ENCODE results near the gene DLGAP1.

Gene DLGAP1

DNA sequence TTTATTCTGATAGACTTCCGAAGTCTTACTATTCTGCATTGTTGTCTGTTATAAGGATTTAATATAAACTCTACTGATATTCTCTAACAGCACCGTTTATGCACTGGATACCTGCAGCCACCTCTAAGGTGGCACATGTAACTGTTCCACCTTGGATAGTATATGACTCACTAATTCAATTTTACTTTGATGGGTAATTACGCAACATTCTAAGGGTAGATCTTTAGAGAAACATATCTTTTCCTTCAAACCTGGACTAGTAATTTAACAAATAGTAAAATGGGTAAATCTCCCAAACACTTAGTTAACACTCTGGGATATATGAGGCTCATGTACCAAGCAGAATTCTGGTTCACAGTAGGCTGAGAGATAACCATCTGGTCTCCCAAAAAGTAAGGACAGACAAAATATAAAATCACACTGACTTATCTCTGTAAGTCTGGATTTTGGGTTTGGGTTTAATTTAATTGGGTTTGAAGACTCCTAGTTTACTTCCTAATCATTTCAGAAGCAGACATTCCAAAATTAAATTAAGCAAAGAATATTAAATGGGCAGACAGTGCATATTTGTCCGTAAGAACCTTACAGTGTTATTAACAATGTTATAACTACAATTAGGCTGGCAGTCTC, 590.3 kb downstream of the DLGAP1 start:
- DNase-seq (ENCODE audit: low spot score) = no peak

DNA sequence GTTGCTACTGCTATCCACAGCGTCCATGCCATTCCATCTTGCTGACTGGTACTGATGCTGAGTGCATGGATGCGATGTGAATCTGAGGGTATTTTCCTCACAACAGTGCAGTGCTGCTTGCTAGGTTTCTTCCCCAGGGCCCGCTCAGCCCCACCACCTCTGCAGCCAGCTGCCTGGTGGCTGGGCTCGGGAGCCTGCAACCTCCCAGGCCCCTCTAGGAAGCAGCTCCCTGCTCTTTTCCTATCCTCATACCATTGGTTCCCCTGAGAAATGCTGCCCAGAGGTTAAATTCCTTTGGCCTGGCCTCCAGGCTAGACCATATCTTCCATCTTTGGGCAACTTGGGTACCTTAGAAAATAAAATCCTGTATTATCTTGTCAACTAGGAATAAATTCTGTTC, 591.5 kb downstream of the DLGAP1 start:
- DNase-seq (ENCODE audit: low spot score) = no peak

DNA sequence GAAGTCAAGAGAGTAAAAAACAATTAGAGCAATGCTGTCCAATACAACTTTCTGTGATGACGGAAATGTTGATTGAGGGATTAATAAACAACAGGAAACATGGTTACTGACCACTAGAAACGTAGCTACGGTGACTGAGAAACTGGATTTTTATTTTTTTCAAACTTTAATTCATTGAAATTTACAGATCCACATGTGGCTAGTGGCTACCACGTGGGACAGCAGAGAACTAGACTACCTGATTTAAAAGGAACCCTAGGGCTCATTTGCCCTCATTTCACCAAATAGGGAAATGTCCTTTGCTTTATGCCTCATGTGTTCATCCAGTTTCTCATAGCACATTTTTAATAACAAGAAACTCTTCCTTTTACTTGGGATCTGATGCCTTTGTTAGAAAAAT, 592.1 kb downstream of the DLGAP1 start:
- no peak for DNase-seq (ENCODE audit: low spot score)

DNA sequence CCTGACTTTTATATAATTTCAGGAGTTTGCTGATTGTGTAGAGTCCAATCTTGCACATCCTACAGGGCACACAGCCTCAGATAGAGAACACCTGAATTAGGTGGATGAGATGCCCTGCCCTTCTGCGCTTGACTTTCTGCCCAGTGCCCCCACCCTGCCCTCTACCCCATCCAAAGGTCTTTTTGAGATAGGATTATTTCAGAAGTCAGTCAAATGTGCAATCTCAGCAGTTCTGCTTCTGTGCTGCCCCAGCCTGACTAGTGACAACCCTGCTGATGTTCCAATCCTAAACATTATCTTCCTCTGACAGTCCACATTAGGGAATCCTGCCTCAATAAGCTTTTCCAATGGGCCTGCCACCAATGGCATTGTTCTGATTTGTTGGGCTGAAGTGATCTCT, 593.6 kb downstream of the DLGAP1 start:
- DNase-seq (ENCODE audit: low spot score) = no peak

DNA sequence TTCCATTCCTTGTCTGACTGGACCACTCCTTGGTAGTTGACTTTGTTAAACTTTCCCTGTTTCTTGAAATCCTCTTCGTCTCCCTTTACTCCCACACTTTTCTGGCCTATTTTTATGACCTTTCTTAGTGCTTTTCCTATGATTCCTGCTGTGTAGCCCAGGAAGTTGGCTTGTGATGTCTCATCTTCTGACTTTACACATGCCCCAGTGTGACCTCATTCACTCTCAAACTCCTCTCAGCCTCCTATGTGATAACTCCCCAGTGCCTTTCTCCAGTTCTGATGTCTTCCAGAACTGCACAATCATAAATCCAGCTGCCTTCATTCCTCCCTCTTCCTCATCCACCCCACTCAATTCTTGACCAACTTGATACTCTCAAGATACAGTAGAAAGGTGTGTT, 597.6 kb downstream of the DLGAP1 start:
- DNase-seq (ENCODE audit: low spot score) = peak; percentile 76

DNA sequence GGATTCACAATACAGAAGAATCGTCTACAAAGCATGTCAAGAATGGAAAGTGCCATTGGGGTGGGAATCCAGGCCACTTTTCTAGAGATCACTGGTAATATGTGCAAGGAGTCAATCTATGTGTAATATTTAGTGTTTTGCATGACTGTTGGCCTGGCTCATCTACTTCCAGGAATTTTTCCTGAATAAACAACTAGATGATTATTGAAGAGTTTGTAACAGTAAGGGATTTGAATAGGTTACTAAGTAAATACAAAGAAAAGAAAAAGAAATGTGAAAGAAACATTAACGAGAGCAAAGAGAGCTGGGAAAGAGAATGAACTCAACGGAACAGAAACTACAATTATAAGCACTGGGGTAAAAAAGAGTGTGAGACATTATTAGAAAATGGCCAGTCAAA, 599.1 kb downstream of the DLGAP1 start:
- DNase-seq (ENCODE audit: low spot score) = peak; percentile 91

DNA sequence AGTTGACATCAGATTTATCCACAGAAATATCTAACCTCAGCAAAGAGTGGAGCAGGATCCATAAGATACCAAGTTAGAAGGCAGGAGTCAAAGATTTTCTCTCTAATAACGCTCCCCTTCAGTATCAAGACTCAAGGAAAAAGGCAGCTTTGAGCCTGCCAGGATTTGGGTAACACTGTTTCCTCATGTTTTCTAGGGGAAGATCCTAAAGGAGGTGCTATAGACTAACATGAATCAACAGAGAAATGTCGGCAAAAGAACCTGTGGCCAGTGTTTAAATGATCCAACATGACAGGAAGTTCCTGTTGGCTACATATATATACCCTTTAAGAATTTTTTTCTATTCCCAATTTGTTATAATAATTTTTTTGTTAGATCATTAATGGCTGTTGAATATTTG, 602.8 kb downstream of the DLGAP1 start:
- DNase-seq (ENCODE audit: low spot score) = no peak

DNA sequence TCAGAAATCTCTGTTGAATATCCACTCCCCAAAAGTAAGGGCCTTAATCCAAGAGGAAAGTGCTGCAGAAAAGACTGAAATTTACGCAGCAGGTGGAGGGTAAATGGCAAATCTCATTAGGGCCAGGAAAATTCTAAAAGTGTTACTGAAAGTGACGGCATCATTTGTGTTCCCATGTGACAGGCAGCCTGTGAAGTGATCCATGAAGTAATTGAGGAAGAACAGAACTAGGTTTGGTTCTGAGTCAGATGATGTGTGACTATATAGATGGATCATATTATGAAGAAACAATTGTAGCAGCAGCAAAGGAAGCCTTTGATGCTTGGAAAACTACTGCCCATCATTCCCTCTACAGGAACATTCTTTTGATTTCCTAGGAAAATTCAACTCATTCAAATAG, 603.9 kb downstream of the DLGAP1 start:
- DNase-seq (ENCODE audit: low spot score) = peak; percentile 90

DNA sequence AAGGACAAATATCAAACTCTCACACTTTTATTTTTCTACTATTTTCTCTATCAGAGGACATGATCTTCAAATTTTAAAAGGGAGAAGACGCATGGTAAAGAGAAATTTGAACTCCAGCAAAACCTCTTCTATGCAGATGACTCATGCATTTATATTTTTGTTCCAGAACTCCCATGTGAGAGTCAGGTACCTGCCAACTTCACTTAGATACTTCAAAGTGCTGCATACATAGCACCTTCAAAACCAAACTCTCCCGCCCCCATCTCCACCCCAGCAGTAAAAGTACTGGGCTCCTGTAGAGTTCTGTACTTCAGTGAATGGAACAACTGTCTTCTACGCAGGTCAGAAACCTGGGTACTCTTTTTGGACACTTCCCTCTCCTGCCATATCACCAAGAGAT, 606.8 kb downstream of the DLGAP1 start:
- DNase-seq (ENCODE audit: low spot score) = peak; percentile 4

DNA sequence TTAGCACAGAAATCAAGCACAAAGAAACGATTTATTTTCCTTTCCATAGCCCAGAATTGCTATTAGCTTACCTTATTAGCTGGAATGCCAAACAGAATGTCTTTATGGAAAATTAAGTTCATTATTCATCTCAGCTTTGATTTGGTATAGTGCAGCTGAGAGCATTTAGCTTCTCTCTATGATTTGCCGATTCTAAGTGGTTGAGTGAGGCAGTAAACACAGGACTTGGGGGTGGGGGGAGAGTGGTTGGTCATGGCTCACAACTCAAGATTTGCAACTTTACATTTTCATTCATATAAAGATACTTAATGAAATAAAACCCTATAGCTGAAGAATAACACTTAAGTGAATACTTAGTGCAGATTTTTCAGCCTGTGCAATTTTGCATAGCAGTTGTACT, 609.9 kb downstream of the DLGAP1 start:
- DNase-seq (ENCODE audit: low spot score) = no peak

DNA sequence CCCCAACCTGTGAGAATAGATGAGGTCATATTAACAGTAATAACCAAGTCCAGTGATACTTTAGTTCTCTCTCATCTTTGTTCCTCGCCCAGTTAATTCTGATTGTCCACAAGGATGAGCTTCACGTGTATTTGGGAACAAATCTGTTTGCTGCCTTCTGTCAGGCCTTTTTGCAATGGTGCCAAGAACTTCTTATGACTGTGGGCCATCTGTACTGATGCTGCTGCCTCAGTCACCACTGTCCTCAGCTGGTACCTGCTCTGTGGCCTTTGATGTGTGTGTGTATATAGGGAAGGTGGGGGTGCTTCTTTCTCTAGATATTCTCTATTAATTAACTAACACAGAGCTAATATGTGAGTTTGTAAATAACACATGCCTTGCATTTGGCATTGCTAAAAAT, 612.3 kb downstream of the DLGAP1 start:
- no peak for DNase-seq (ENCODE audit: low spot score)

DNA sequence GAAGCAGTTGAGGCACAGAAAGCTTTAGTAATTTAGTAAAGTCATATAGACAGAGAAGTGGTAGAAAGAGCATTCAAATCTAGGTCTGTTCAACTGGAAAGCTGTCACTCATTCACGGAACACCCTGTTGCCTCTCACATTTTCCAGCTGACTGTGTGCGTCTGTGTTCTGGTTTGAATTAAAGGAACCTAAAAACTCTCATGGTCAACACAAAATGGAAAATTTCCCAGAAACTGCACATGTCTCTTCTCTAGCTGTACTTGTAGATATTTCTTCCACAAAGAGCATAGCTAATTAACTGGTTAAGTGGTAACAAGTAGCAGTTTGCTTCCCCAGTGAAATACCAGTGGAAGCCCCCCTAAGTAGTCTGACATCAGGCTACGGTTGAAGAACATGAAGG, 614.3 kb downstream of the DLGAP1 start:
- no peak for DNase-seq (ENCODE audit: low spot score)

DNA sequence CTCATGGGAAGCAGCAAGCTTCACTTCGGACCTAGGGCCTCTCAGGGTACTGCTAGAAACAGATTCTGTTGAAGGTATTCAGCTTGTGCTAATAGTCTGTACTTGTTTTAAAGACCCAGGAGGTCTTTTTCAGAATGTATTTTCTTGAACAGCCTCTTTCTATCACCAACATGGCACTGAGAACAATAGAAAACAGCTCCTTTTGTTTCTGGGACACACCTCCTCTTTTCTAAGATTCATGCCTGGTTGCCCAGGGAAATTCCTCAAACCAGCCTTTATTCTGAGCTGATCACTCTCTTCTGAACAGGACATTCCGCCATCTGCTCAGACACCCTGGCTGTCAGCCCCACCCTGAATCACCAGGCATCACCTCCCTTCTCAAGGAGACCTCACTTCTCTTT, 615.5 kb downstream of the DLGAP1 start:
- DNase-seq (ENCODE audit: low spot score) = peak; percentile 68

DNA sequence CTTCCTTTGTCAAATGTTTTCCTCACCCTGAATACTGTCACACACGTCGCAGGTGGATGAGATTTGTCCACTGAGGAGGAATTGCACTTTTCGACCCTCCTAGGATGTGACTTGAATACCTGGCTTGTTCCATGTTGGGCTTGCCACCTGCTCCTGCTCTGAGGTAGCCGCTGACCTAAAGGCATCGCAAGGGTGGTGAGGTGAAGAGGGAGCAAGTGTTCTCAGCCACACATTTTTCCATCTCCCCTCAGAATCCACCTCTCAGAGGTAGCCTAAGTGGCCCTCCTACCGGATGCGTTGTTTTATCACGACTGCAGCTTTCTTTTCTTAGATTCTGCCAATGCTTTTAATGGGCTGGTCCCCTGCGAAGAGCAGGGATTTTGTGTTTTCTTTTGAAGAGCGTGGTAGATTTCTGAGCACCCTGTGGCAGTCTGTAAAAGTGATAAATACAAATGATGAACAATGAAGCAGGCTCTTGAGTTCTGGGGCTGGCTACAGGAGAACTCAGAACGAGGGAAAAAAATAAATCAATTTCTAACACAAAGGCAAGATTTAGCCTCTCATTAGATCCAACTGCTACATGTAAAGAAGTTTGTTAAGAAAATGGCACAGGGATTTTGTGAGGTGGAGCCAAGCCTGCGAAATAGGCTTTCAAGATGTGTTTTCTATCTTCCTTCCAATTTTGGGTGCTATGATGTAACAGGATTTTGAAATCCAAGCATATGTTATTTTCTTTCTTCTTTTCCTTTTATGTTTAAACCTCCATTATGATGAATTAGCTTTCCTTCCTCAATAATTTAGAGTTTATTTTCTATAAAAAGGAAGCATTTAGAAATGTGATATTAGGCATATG, 618.4 kb downstream of the DLGAP1 start:
- DNase-seq (ENCODE audit: low spot score) = no peak

DNA sequence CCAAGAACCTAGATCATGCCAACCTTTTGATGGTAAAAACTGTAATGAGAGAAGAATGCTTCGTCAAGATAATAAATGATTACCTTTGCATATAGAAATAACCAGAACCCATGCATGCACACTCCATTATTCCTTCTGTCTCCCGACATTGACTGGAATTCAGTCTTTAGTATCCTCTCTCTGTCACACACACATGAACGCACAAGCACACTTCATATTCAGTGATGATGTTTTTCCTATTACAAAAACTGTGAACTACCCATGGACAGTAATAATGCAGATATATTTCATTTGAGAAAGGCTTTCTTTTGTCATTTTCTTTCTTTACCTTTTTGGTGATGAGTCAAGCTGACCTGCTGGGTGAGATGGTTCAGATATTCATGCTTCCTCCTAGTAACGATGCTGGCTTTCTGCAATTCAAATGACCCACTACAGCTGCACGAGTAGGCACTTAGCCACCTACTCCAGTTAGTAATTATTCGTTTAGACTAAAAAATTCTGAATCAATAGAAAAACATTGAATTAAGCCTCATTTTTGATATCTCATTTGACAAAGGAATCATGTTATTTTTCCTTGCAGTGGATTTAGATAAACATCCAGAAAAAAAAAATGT, 623.0 kb downstream of the DLGAP1 start:
- DNase-seq (ENCODE audit: low spot score) = no peak

DNA sequence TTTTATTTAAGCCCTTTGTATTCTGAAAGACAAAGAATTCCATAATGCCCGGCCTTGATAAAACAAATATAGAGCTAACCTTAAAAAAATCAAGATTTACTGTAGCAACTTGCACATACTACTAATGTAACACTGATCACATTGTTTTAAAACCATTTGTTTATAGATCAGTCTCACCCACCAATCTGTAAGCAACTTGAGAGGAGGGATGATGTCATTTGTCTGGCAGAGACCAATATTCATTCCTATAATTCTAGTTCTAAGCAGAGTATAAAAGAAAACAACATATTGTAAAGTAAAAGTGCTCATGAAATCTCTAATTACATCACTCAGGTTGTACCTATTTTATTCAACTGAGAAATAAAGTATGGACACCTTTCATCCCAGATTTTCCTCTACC, 624.5 kb downstream of the DLGAP1 start:
- no peak for DNase-seq (ENCODE audit: low spot score)

DNA sequence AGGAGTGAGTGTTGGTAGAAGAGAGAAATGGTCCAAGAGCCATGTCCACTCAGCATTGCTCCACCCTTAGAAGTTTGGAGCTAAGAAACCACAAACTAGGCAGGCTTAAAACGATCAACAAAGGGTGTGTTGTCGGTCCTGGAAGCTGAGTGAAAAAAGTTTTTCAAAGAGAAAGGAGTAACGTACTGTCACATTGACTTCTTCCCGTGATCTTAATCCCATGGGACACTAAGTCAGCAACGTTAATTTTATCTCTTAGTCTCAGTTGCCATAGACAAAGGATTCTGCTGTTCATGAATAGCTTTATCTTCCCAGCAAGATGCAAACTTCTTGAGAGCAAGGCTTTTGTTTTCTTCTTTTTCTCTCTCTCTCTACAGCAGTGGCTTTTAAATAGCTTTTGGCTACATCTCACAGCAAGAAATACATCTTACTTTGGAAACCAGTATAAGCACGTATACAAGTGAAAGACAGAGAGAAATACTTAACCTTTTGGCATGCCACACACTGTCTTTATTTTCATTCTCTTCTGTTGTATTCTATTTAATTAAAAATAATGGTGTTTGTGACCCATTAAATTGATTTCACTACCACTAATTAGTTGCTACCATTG, 627.8 kb downstream of the DLGAP1 start:
- DNase-seq (ENCODE audit: low spot score) = no peak

DNA sequence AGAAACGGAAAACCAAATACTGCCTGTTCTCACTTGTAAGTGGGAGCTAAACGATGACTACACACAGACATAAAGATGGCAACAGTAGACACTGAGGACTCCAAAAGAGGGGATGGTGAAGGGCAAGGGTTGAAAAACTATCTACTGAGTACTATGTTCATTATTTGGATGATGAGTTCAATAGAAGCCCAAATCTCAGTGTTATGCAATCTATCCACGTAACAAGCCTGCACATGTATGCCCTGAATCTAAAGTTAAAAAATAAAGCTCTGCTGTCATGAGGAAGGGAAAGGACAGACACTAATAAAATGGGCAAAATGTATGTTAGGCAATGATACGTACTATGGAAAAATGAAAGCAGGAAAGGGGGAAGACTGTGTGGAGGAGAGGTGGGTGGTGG, 629.1 kb downstream of the DLGAP1 start:
- no peak for DNase-seq (ENCODE audit: low spot score)

DNA sequence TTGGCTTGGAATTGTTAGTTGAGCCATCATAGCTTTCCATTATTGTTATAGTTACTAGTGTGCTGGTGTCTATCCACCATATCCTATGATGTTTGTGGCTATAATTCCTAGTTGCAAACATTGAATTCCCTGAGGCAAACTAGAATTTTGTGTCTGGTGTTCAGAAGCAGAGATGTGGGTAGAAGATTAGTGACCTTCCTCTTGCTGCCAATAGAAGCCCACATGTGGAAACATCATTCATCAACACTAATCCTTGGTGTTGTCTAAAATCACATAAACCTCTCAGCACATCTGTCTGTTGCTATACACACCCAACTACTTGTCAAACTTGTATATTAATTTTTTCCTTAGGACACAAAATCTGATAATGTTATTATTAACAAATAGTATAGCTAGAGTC, 631.0 kb downstream of the DLGAP1 start:
- DNase-seq (ENCODE audit: low spot score) = no peak

DNA sequence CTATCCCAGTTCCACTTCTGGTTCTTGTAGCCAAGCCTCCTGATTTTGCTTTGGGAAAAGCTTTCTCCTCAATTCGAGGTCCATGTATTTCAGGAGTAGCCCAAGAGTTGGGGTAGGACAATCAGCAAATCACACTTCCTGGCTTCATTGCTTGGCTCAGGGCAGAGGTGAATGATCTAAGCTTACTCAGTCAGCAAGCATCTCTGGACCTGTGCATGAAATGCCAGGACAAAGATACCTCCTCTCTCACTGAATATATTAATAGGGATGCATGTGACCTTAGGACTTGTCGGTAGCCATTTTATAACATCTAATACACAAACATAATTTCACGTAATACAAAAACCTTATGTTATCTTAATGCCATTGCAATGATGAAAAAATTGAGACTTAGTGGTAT, 632.0 kb downstream of the DLGAP1 start:
- DNase-seq (ENCODE audit: low spot score) = peak; percentile 73

DNA sequence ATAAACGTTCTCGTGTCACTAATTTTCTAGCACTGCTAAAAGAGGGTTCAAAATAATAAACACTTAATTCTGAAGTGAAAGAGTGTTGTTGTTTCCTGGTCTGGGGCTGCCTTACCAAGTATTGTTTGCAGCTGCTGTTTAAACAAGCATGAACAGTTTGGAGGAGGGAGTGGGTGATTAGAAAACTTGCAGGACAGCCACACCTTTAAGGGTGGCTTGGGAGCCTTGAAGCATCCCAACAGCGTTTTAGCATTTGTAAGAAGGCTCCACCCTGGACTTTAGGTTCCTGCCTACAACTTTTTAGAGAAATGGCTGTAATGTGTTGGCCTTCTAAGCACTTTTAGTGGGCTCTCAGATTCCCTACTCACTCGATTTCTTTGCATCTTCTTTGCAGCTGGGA, 633.6 kb downstream of the DLGAP1 start:
- no peak for DNase-seq (ENCODE audit: low spot score)

DNA sequence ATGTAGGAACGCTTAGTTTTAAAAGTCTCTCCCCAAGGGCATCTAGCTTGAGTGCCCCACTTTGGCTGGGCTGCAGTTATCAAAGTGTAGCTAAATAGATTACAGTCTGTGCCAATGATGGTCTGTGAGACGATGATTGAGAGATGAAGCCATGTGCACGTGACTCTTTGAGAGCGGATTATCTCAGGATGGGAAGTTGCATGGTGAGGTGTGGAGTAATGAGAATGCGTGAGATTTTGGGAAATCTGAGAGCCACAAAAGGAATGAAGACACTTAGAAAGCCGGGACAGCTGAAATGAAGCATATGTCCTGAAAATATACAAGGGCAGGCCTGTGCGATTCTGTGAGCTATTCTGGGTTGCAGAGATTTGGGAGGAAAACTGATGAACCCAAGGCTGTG, 635.1 kb downstream of the DLGAP1 start:
- no peak for DNase-seq (ENCODE audit: low spot score)
